ENCODE measurements around the gene ALKBH4.

The ALKBH4 gene

DNA sequence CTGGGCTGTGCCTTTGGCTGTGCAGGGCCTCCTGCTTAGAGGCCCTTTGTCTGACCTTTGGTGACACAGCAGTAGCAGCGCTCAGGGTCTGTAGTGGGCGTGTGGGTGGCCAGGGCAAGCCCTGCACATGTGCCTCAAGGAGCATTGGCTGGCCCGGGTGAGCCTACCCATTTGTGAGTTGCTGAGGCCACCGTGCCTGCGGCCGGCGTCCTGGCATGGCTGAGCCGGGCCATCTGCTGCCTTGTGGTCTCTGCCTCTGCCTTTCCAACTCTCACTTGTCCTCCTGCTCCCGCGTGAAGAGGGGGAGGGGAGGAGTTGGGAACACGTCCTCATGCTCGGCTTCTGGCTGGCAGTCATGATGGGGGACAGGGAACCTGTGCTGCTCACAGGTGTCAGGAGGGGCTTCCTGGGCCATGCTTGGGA lies 40.5 kb downstream of the ALKBH4 start:
- TF ChIP-seq, protein P1, sequence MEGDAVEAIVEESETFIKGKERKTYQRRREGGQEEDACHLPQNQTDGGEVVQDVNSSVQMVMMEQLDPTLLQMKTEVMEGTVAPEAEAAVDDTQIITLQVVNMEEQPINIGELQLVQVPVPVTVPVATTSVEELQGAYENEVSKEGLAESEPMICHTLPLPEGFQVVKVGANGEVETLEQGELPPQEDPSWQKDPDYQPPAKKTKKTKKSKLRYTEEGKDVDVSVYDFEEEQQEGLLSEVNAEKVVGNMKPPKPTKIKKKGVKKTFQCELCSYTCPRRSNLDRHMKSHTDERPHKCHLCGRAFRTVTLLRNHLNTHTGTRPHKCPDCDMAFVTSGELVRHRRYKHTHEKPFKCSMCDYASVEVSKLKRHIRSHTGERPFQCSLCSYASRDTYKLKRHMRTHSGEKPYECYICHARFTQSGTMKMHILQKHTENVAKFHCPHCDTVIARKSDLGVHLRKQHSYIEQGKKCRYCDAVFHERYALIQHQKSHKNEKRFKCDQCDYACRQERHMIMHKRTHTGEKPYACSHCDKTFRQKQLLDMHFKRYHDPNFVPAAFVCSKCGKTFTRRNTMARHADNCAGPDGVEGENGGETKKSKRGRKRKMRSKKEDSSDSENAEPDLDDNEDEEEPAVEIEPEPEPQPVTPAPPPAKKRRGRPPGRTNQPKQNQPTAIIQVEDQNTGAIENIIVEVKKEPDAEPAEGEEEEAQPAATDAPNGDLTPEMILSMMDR (IDR thresholded peaks at IDR 0.05) = no peak
- TF ChIP-seq ZFX (IDR thresholded peaks at IDR 0.05; ENCODE audit: borderline replicate concordance) = no peak
- H3K27ac ChIP-seq = no peak overlapping the region

DNA sequence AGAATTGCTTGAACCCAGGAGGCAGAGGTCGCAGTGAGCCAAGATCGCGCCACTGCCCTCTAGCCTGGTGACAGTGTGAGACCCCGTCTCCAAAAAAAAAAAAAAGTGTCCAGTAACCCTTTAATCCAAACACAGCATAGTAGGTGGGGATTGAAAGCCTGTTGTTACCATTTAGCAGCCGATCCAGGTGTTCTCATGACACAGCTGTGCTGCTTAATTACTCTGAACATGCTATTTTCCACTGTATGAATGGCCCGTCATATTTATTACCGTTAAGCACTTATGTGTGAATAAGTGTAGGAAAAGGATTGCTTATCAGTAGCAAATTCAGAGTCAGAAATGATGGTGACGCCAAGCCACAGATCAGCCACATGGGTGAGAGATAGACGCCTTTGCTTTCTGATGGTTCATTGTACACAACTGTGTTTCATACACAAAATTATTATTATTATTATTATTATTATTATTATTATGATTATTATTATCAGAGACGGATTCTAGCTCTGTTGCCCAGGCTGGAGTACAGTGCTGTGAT lies 42.9 kb downstream of the ALKBH4 start:
- TF ChIP-seq ZFX (IDR thresholded peaks at IDR 0.05; ENCODE audit: borderline replicate concordance) = no peak
- TF ChIP-seq, protein P1 (IDR thresholded peaks at IDR 0.05) = no peak

DNA sequence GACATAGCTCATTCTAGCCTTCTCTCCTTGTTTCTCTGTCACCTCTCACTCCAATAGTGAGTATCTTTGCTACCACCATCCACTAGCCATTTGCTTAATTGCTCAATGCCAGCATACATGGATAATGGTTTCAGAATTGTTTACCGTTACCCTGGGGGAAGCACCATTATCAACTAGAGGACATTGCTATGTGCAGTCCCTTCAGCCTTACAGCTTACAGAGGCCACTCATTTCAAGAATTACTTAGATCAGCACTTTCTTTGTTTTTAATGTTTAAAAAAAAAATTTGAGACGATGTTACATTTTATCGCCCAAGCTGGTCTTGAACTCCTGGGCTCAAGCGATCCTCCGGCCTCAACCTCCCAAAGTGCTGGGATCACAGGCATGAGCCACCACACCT lies 46.1 kb downstream of the ALKBH4 start:
- no peak for TF ChIP-seq ZFX (IDR thresholded peaks at IDR 0.05; ENCODE audit: borderline replicate concordance)
- TF ChIP-seq, protein P1 (IDR thresholded peaks at IDR 0.05) = no peak

More for the DNA sequence above, 42.9 kb downstream of the ALKBH4 start:
- H3K27ac ChIP-seq = no peak overlapping the region

DNA sequence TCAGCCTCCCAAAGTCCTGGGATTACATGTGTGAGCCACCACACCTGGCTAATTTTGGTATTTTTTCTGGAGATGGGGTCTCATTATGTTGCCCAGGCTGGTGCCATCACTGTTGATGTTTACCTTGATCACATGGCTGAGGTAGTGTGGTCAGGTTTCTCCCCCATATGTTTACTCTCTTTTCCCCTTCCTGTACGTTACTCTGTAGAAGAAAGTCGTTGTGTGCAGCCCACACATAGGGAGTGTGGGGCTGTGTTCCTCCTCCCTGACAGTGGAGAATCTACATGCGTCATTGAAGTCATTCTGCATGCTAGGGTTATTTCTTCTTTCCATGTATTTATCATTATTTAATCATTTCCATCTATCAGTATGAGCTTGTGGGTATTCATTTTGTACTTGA lies 47.6 kb downstream of the ALKBH4 start:
- TF ChIP-seq, protein P1 (IDR thresholded peaks at IDR 0.05) = no peak
- no peak for TF ChIP-seq ZFX (IDR thresholded peaks at IDR 0.05; ENCODE audit: borderline replicate concordance)
- no peak overlapping the region for H3K27ac ChIP-seq

More for the DNA sequence above, 46.1 kb downstream of the ALKBH4 start:
- no peak overlapping the region for H3K27ac ChIP-seq

DNA sequence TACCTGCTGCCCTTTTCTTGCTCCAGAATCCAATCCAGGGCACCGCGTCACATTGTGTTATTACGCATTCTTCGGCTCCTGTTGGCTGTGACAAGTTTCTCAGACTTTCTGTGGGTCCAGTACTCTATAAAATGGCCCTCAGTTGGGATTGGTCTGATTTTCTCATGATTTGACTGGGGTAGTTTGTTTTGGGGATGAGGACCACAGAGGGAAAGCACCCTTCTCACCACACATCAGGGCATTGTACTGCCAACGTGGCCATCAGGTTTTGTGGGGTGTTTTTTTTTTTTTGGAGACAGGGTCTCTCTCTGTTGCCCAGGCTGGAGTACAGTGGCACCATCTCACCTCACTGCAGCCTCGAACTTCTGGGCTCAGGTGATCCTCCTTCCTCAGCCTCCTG lies 48.3 kb downstream of the ALKBH4 start:
- no peak overlapping the region for H3K27ac ChIP-seq
- TF ChIP-seq, protein P1 (IDR thresholded peaks at IDR 0.05) = no peak
- no peak for TF ChIP-seq ZFX (IDR thresholded peaks at IDR 0.05; ENCODE audit: borderline replicate concordance)

DNA sequence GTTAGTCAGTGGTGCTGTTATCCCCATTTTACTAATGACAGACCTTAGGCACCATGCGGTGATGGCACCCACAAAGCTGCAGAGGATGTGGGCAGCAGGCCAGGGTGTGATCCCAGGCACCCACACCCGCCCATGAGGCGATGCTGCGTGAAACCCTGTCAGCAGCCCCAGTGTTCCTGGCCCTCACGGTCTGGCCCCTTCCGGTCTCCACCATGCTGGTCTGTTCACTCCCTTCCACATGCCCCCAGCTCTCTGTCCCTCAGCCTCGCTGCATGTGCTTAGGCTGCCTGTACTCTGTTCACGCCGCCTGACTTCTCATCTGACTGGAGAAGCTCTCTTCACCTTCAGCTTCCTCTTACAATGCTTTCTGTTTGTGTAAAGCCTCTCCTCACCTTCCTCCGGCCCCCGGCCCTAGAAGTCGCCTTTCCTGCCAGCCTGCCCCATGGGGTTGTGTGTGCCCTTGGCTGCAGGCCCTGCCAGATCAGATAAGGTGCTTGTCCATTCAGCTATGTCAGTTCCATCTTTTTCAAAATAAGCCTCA lies 48.9 kb downstream of the ALKBH4 start:
- no peak overlapping the region for H3K27ac ChIP-seq
- no peak for TF ChIP-seq ZFX (IDR thresholded peaks at IDR 0.05; ENCODE audit: borderline replicate concordance)
- TF ChIP-seq, protein P1 (IDR thresholded peaks at IDR 0.05) = no peak

DNA sequence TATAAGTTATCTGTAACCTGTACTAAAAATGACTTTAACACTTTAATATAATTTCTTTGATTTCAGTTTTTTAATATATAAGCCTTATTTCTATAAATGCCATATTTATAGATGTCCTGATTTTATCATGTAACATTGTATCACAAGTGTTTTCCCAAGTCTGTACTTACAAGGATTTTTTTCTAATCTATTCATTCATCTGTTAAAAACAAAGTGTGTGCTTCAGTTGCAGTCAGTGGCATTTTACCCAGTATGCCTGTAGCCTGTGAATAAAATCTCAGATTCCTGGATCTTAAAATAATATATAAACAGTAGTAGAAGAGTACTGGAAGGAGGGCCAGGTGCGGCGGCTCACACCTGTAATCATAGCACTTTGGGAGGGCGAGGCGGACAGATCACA lies 51.1 kb downstream of the ALKBH4 start:
- H3K27ac ChIP-seq = no peak overlapping the region
- no peak for TF ChIP-seq ZFX (IDR thresholded peaks at IDR 0.05; ENCODE audit: borderline replicate concordance)
- TF ChIP-seq, protein P1 (IDR thresholded peaks at IDR 0.05) = no peak

Measured in 22Rv1 (cell line).